HG03439 (cell line): Measurements from ENCODE around the gene FKBP6.
"Not testable (repeated sequence)": the region's sequence is repeated elsewhere in the genome, so short reads cannot be mapped to it uniquely, and the experiment has no call there.

Source experiments
- ATAC-seq: cut with Tn5 transposase; IDR thresholded peaks from one replicate; pipeline ENCODE4 v1.9.1; 2021; ENCODE audit warnings: mild to moderate bottlenecking, moderate library complexity; ENCODE audit not compliant: unreplicated experiment

FKBP6 gene

DNA sequence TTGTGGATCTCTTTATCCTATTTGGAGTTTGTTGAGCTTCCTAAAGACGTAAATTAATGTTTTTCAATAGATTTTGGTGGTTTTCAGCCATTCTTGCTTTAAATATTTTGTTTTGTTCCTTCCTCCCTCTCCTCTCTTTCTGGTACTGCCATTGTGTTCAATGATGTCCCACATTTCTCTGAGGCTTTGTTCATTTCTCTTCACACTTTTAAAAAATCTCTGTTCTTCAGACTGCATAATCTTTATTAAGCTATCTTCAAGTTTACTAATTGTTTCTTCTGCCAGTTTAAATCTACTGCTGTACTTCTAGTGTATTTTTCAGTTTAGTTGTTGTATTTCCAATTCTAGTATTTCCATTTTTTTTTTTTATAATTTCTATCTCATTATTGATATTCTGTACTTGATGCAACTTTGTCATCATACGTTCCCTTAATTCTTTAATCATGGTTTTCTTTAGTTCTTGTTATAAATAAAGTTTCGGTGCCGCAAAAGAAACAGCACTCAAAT lies 60.0 kb downstream of the FKBP6 start:
- ATAC-seq: no peak

DNA sequence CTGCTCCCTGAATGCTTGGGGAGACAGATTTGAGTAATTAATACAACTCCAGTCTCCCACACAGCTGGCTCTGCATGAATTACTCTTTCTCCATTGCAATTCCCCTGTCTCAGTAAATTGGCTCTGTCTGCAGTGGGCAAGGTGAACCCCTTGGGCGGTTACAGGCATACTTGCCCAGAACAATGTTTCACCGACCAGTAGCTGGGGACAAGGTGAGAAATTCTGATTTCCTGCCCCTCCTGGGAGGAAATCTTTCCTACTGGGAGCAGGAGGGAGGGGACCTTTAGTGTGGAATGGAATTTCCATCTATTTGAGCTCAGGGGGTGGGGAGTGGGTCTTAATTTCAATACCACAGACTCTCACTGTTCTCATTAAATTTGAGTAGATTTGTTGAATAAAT lies 63.4 kb downstream of the FKBP6 start:
- ATAC-seq: no peak

DNA sequence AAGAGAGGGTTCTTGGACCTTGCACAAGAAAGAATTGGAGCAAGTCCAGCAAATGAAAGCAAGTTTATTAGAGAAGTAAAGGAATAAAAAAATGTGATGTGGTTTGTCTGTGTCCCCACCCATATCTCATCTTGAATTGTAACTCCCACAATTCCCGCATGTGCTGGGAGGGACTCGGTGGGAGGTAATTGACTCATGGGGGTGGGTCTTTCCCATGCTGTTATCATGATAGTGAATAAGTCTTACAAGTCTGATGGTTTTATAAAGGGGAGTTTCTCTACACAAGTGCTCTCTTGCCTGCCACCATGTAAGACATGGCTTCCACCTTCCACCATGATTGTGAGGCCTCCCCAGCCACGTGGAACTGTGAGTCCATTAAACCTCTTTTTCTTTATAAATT lies 66.5 kb downstream of the FKBP6 start:
- no peak for ATAC-seq

DNA sequence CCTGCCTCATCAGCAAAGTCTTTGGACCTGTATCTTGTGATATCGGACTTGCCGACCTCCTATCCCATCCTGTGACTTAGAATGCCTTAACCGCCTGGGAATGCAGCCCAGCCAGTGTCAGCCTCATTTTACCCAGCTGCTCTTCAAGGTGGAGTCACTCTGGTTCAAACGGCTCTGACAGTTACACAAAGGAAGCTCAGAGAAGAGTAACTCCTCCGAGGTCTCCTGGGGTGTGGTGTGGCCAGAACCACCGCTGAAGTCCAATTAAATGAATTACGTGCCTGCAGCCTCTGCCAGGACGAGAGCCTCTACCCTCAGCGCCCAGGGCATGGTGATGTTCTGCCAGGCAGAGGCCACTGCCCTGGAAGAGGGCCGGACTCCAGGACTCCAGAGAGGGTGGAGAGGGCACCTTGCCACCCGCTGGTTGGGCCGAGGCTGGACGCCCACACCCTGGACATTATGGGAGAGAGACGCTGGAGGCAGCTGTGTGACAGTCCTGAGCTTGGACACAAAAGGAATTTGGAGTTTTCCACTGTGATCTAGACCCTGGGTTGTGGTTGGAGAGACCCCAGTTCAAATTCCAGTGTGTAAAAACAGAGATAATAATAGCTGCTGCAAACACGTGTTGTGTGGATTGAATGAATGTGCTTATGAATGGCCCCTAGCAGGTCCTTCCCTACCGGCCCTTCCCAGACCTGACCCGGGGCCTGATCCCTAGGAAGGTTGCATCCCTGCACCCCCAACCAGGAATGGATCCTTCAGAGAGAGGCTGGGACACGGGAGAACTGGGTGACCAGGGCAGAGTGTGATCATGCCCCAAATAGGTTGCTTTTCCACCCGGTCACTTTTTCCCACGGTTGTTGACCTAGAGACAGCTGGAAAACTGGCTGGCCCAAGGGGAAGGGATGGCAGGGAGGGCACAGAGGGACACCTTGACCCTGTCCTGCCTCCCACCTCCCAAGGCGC lies 67.9 kb downstream of the FKBP6 start:
- no peak for ATAC-seq

DNA sequence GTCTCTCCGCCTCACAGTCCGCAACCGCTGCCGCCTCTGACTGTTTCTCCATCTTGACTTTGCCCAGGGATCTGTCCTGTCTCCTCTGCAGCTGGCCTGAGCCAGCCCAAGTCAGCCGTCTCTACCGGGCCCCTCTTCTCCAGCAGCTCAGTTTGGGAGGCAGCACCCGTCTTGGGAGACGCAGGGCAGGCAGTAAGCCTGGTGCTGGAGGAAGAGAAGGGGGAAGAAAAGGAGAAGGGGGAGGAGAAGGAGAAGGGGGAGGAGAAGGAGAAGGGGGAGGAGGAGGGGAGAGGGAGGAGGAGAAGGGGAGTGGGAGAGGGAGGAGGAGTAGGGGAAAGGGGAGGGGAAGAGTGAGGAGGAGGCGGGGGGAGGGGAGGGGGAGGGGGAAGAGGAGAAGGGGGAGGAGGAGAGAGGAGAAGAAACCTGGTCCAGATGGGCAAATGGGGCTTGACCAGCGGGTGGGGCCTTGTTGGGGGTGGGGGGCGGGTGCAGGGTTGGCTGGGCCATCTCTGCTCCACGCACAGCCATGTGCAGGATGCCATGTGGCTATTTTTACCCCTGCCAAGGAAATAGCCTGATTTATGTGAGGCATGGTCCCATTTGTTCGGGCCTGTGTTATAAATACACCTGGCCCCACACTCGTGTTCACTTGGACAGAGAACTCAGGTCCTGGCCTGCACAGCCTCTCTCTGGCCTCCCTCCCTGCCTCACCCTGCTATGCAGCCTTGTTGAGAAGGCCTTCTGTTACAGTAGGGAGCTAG lies 69.7 kb downstream of the FKBP6 start:
- no peak for ATAC-seq

DNA sequence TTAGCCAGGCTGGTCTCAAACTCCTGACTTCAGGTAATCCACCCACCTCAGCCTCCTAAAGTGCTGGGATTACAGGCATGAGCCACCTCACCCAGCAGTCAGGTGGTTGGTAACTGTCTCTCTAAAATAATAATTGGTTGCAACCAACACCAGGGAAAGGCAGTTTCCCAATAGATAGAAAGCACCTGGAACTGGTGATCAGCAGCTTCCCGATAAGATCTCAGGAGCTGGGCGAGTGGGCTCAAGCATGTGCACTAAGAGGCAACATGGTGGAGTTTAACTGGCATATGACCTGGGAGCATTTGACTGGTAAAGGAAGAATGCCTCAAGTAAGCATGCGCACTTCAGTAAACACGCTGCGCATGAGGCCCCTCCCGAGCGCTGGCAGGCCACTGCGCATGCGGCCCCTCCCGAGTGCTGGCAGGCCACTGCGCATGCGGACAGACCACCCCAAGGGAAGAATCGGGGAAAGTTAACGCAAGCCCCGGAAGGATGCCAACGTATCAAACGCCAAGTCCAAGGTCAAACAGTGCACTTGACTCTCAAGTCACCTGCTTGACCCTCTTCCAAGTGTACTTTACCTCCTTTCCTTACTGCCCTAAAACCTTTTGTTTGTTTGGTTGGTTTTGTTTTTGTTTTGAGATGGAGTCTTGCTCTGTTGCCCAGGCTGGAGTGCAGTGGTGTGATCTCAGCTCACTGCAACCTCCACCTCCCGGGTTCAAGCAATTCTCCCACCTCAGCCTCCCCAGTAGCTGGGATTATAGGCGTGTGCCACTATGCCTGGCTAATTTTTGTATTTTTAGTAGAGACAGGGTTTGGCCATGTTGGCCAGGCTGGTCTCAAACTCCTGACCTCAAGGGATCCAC lies 71.5 kb downstream of the FKBP6 start:
- not testable (repeated sequence) for ATAC-seq

DNA sequence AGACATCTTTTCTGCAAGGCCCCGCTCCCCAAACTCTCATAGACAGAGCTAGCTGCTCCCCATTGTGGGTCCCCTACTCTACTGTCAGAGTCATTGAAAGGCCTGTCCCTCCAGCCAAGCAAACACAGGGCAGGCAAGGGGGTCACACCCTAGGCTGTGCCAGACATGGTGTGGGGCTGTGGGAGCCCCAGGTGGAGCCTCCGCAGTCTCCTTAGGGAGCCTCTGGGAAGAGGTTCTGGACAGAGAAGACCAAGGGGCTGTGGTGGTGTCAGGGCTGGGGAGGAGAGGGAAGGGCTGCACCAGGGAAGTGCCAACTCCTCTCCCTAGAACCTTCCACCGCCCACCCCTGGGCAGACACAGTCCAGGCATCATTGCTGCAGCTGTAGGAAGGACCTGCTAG lies 76.9 kb downstream of the FKBP6 start:
- not testable (repeated sequence) for ATAC-seq
